Femur (tissue), 1 donor: ENCODE results near the gene SP2.
A peak's percentile ranks its signal among the peaks of the same experiment; 100 is the strongest.

ENCODE experiments used
- DNase-seq: peaks from one replicate; pipeline ENCODE4 v3.0.0-alpha.2; 2017

Gene SP2

DNA sequence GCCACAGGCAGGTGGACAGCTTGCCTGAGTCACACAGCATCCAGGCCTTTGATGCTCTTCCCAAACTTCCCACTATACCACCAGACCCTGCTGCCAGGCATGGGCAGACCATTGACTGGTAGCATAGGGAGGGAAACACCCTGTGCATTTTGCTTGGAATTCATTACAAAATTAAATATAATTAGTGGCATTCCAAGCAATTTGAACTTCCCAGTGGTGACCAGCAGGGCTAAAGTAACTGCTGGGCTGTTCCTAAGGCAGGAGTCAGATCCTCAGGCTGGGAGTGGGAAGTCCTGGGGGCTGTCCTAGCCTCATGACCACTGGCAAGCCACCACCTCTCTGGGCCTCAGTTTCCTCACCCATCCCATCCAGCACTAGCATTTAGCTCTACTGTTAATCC, 57.9 kb downstream of the SP2 start:
- DNase-seq: no peak

DNA sequence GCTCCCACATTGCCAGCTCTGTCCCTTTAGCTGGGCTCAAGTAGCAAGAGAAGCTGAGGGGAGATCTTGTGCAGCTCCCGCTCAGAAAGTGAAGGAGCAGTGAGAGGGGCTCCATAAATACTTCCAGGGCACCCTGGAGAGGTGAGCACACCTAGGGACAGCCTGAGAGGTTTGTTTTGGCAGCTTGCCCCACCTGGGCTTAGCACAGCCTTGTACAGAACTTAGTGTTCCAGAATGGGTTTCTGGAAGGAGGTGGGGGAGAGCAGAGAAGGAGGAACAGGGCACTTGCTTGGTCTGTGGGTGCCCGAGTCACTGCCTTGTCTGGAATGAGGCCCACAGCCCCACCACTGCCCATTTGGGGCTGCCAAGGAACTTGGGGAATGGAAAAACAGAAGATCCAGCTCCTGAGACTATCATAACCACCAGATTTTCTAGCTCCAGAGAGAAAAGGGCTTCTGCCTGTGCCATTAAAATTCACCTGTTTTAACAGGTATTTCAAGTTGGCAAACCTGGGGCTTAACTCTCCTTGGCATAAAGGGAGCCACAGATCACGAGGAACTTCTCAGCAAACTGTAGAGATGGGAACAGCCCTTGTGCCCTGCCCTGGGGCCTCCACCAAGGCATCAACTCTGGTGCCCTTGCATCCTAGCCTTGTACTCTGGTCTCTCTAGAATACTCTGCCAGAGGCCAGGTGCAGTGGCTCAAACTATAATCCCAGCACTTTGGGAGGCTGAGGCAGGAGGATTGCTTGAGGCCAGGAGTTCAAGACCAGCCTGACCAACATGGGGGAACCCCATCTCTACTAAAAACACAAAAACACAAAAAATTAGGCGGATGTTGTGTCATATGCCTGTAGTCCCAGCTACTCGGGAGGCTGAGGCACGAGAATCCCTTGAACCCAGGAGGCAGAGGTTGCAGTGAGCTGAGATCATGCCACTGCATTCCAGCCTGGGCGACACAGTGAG, 59.7 kb downstream of the SP2 start:
- DNase-seq: no peak

DNA sequence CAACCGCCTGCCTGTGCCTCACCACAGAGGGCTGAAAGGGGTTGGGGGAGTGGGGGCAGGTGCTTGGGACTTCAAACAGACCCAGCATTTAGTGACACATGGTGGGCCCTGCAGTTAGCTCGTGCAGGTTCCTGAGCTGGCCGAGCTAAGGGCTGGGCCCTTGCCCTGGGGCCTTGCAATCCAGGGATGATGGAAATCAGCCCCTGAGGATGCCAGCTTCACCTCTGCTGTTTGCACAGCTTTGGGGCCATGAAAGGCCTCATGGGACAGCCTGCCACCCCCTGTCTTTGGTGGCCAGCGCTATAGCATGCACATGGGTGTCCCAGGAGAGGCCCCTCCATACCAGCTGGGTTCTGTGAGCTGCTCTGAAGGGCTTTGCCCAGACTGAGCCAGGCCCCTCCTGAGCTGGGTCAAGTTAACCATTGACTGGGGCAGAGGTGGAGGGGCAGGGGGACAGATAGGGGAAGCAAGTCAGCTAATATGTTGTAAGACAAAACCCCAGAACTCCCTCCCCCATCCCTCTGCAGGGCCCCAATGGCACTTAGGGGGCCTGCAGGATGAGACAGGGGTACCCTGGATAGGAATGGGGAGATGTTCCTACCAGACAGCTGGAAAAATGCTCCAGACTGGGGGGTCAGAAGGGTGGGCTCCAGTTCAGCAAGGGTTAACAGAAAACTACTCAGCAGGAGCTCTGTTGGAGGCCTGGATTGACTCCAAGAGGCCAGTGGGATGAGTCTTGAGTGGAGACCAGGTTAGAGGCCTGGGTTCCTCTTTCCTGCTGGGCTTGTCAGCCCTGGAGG, 61.0 kb downstream of the SP2 start:
- DNase-seq: no peak

GRCh38 chr17:47957591-47958490, 61.8 kb downstream of the SP2 start, which contains the start of gene PRR15L:
PRR15L (minus strand) TSS chr17:47957883; CDS start chr17:47953234, 4,649 bp downstream.
- no peak for DNase-seq

DNA sequence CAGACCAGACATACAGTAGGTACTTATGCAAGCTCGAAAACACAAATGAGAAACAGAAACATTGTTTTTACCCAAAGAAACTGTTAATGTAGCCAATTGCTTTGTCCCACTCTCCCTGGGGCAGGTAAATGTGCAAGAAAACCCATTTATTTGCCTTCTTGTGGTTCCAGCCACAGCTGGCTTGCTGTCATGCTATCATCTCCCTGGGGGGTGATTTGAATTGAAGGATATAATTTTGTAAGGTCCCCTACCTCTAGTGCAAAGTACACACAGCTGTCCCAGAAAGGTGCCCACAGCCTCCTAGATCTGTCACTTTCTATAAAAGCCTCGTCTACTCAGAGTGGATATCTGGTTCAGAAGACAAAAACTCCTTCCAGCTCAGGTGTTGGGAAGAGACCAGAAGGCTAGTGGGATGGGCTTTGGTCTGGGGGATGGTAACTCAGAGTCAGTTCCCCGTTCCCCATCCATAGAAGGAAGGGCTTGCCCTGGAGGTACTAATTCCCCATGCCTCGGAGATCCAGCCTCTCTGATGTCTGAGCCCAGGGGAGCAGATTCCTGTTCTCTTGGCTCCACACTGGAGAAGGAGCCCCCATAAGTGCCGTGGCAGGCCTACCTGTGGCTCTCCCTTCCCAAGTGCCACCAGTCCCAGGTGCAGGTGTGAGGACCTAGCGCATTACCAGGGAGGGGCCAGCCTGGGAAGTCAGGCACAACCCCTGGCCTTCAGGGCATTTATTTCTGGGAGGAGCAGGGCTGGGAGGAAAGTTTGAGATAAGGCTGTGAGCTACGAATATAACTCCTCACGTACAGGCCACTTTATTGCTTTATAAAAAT, 64.0 kb downstream of the SP2 start:
- DNase-seq: no peak

DNA sequence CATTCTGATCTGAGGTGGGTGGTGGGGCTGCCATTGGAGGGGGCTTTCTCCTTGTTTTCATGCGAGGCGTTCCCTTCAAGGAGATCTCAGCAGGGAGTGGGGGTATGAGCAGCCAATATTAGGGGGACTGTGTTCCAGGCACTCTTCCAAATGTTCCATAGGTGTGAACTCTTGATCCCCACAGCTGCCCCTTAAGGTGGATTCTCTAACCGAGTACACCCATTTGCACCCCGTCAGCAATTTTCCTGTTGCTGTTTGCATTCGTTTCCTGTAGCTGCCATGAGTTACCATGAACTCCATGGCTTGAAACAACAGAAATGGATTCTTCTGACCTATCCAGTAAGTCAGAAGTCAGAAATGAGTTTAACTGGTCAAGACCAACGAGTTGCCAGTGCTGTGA, 65.4 kb downstream of the SP2 start:
- no peak for DNase-seq

DNA sequence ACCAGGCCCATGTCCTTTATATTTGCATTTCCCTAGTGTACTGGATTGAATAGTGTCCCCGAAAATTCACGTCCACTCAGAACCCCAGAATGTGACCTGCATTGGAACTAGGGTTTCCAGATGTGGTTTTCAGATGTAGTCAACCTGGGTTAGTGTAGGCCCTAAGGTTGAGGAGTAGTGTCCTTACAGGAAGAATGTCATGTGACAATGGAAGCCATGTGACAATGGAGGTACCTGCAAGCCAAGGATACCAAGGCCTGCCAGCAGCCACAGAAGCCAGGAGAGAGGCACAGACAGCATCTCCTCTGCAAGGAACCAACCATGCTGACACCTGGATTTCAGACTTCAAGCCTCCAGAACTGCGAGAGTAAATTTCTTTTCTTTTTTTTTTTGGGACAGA, 66.9 kb downstream of the SP2 start:
- no peak for DNase-seq

- no peak for DNase-seq
Observed at GRCh38 chr17:47964856-47965255, 68.8 kb downstream of the SP2 start.

- no peak for DNase-seq
Observed at GRCh38 chr17:47966079-47966519, 70.1 kb downstream of the SP2 start.

GRCh38 chr17:47967607-47968252, 71.7 kb downstream of the SP2 start:
- DNase-seq: no peak

- DNase-seq: no peak
Observed at GRCh38 chr17:47968836-47969235, 72.8 kb downstream of the SP2 start.

- DNase-seq: no peak
Observed at GRCh38 chr17:47969930-47970724, 74.1 kb downstream of the SP2 start.

GRCh38 chr17:47970725-47971499, 74.9 kb downstream of the SP2 start, which contains the start of gene CDK5RAP3:
CDK5RAP3 (plus strand) TSS chr17:47971113; CDS start chr17:47971147, 34 bp downstream.
- peak; percentile 100 for DNase-seq

GRCh38 chr17:47973541-47973940, 77.5 kb downstream of the SP2 start:
- DNase-seq: no peak

DNA sequence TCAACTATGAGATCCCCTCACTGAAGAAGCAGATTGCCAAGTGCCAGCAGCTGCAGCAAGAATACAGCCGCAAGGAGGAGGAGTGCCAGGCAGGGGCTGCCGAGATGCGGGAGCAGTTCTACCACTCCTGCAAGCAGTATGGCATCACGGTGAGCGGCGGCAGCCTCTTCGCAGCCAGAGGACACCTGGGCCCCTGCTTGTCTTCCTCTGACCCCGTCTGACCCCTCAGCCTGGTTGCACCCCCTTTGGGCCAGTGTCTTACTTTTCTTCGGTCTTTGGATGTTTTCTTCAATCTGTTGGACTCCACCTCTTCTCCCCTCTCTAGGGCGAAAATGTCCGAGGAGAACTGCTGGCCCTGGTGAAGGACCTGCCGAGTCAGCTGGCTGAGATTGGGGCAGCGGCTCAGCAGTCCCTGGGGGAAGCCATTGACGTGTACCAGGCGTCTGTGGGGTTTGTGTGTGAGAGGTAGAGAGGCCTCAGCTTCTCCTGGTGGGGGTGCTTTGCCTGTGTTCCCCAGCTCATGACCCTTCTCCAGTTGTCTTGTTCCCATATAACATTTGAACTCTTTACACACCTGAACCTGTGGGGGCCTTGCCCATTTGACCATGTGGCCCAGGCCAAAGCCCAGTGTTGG, 79.3 kb downstream of the SP2 start:
- no peak for DNase-seq

DNA sequence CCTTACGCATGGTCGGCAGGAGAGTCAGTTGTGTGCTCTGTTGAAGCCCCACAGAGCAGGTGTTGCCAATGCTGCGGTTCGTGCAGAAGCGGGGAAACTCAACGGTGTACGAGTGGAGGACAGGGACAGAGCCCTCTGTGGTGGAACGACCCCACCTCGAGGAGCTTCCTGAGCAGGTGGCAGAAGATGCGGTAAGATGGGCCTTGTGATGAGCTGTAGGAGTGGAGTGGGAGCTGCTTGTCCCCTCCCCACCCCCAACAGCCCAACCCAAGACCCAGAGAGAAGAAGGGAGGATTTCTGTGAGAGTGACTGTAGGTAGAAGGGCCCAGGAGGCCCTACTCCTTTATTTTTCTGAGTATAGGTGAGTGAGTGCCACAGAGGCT, 79.8 kb downstream of the SP2 start:
- no peak for DNase-seq

DNA sequence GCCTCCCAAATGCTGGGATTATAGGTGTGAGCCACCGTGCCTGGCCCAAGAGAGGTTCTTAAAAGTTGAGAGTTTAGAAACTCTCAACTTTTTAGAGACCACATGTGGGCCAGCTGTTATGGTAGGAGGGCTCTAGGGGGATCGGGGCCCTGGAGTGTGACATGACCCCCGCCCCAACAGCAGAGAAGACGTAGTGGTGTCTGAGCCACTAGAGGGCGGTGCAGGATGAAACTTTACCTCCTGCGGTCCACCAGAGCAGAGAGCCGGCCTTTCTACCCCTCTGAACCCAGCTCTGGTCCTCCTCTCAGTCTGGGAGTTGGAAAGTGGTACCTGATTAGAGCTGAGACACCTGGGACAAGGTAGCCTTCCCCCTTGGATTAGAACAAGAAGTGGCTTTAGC, 82.3 kb downstream of the SP2 start:
- peak; percentile 71 for DNase-seq
